ENCODE results near the gene NDUFS6.

DNA sequence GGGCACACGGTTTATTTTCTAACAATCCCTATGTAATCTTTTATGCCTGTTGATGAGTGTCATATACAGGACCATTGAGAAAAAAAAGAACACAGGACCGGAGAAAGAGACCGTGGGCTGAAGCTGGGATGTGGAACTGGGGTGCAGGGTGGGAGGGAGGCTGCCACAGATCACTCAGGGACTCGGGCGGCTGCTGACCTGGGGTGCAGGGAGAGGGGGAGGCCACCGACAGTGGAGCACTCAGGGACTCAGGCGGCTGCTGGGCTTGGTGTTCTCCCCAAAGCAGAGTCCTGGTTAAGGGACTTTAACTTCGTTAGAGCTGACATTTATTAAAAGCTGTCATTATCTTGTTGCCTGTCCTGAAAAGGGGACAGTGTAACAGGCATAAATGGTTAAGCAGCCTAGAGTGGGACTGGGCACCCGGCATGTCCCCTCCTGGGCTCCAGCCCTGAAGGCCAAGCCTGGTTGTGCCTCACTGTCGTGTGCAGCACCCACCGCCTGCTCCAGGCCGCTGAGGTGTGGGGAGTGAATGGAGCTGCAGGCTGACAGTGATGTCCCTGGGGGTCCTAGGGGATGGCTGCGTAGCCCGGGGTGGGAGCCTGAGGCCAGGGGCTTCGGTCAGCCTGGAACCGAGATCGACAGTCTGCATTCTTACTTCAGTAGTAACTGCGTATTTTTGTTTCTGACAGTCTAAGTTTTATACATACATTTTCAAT, 14.0 kb downstream of the NDUFS6 start:
- TF ChIP-seq, protein P1, sequence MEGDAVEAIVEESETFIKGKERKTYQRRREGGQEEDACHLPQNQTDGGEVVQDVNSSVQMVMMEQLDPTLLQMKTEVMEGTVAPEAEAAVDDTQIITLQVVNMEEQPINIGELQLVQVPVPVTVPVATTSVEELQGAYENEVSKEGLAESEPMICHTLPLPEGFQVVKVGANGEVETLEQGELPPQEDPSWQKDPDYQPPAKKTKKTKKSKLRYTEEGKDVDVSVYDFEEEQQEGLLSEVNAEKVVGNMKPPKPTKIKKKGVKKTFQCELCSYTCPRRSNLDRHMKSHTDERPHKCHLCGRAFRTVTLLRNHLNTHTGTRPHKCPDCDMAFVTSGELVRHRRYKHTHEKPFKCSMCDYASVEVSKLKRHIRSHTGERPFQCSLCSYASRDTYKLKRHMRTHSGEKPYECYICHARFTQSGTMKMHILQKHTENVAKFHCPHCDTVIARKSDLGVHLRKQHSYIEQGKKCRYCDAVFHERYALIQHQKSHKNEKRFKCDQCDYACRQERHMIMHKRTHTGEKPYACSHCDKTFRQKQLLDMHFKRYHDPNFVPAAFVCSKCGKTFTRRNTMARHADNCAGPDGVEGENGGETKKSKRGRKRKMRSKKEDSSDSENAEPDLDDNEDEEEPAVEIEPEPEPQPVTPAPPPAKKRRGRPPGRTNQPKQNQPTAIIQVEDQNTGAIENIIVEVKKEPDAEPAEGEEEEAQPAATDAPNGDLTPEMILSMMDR (IDR thresholded peaks at IDR 0.05; ENCODE audit: insufficient read depth, low read depth, low read length) = no peak
- TF ChIP-seq EZH2 (IDR thresholded peaks at IDR 0.05; ENCODE audit: insufficient read depth, low read length) = no peak

All from astrocyte (in vitro differentiated cells and primary cell).